Gastrocnemius medialis (tissue), 4 donors: ENCODE results near the gene PPP3CA. TPM values are rescaled to one million over a fixed set of nuclear protein-coding genes. Genes with fewer than 3 reads are reported as not detected.

ENCODE experiments used
- ATAC-seq, 2 donors: fragments of 150-250 bp; one replicate each; pipeline ENCODE4 v1.9.1; 2016
- DNase-seq, 2 donors: peaks; one replicate each; pipeline ENCODE4 v3.0.0-alpha.2; 2019
- H3K27ac ChIP-seq, 4 donors: fragments of 200-600 bp; sonication (generic); 1 replicate in 1 of 4; 2 replicates in 3 of 4; pipeline ENCODE4 v1.5.1; 2016 to 2018; ENCODE audit warnings: mild to moderate bottlenecking in 2 of 4, moderate library complexity in 1 of 4
- H3K27me3 ChIP-seq, 3 donors: fragments of 200-600 bp; sonication (generic) in 2 of 3; 1 replicate in 1 of 3; 2 replicates in 2 of 3; pipeline versions ENCODE4 v1.5.1 to v1.6.0; 2016 to 2019; ENCODE audit warnings: mild to moderate bottlenecking in 1 of 3, moderate library complexity in 1 of 3
- H3K36me3 ChIP-seq, 2 donors: fragments of 200-600 bp; sonication (generic) in 1 of 2; one replicate each; pipeline ENCODE4 v1.5.1; 2017 to 2018
- H3K4me1 ChIP-seq, 2 donors: fragments of 200-600 bp; sonication (generic) in 1 of 2; one replicate each; pipeline ENCODE4 v1.5.1; 2016 to 2017; ENCODE audit warnings: mild to moderate bottlenecking in 2 of 2
- H3K4me3 ChIP-seq, 4 donors: fragments of 200-600 bp; sonication (generic) in 3 of 4; 1 replicate in 1 of 4; 2 replicates in 3 of 4; pipeline ENCODE4 v1.5.1; 2016 to 2019; ENCODE audit warnings: mild to moderate bottlenecking in 2 of 4
- H3K9me3 ChIP-seq, 3 donors: fragments of 200-600 bp; sonication (generic) in 2 of 3; 1 replicate in 1 of 3; 2 replicates in 2 of 3; pipeline ENCODE4 v1.5.1; 2016 to 2019
- CTCF ChIP-seq, 5 experiments: fragments of 450-650 bp in 3 of 5; fragments of 200-600 bp in 2 of 5; sonication (generic) in 2 of 5; IDR thresholded peaks in 4 of 5; conservative IDR thresholded peaks in 1 of 5; 1 replicate in 4 of 5; 2 replicates in 1 of 5; pipeline ENCODE4 v1.5.1; 2016 to 2019; ENCODE audit warnings: antibody characterized with exemption in 5 of 5, mild to moderate bottlenecking in 3 of 5, moderate library complexity in 3 of 5
- POLR2A ChIP-seq, 2 donors: fragments of 450-650 bp; IDR thresholded peaks; one replicate each; pipeline ENCODE4 v1.6.1; 2017; ENCODE audit warnings: antibody characterized with exemption in 2 of 2, mild to moderate bottlenecking in 2 of 2, moderate library complexity in 2 of 2
- in situ Hi-C, 4 donors: fragments of 200-750 bp; cut with MboI; loops; one replicate each; pipeline versions ENCODE4 v1.15.0 to v1.8.0; 2017; ENCODE audit warnings: low sequenced_read_pairs in 4 of 4
- intact Hi-C: fragments of 100-400 bp; cut with DNase I; formaldehyde crosslinking; loops from one replicate; pipeline ENCODE4 v1.15.1; 2023; ENCODE audit warnings: low total_unique reads
- total RNA-seq, 4 donors: library from RNA; depleted of rRNA; stranded (reverse); fragments of >200 nt; gene quantifications; one replicate each; pipeline versions ENCODE4 v1.1.0 to v1.2.3, GENCODE V29; 2016

The PPP3CA gene
- total RNA-seq, 4 donors from 2014 or later = 25.1 to 30.3 (median 26.7) TPM

GRCh38 chr4:101306764-101307615 is 40.3 kb downstream of the PPP3CA start:
- Histone ChIP-seq H3K27ac (no peak overlapping the region), H3K4me3 (no peak overlapping the region), H3K36me3 (no peaks in the 10 kb centered on the region), H3K4me1 (peaks cover 14 to 49% of the 10 kb centered on the region in 2 donors), H3K27me3 (no peaks in the 10 kb centered on the region), H3K9me3 (no peaks in the 10 kb centered on the region)
- intact Hi-C loops (no loop called here), in situ Hi-C loops (no loop called here)
- ATAC-seq (no peak), DNase-seq (no peak)
- no peak for TF ChIP-seq POLR2A (IDR thresholded peaks at IDR 0.05)
- no peak for TF ChIP-seq CTCF (IDR thresholded peaks at IDR 0.05 in 4 of 5, conservative IDR thresholded peaks at IDR 0.05 in 1 of 5)

GRCh38 chr4:101306225-101306624 is 41.1 kb downstream of the PPP3CA start:
- no peaks in the 10 kb centered on the region for H3K9me3 ChIP-seq
- H3K4me1 ChIP-seq = peaks cover 14 to 49% of the 10 kb centered on the region in 2 donors
- no peak overlapping the region for H3K4me3 ChIP-seq
- ATAC-seq = no peak
- DNase-seq = no peak
- no peaks in the 10 kb centered on the region for H3K27me3 ChIP-seq
- no peak overlapping the region for H3K27ac ChIP-seq
- in situ Hi-C loops = no loop called here
- no peaks in the 10 kb centered on the region for H3K36me3 ChIP-seq
- intact Hi-C loops = no loop called here
- no peak for TF ChIP-seq POLR2A (IDR thresholded peaks at IDR 0.05)
- no peak for TF ChIP-seq CTCF (IDR thresholded peaks at IDR 0.05 in 4 of 5, conservative IDR thresholded peaks at IDR 0.05 in 1 of 5)

GRCh38 chr4:101304916-101305315 is 42.4 kb downstream of the PPP3CA start:
- intact Hi-C loops = loop anchor here (1.0 kb wide), 1 partner anchor 45 kb away; no protein-coding TSS in a partner anchor
- in situ Hi-C loops = no loop called here
- H3K9me3 ChIP-seq = no peaks in the 10 kb centered on the region

GRCh38 chr4:101299899-101300540 is 47.3 kb downstream of the PPP3CA start:
- no peak for TF ChIP-seq POLR2A (IDR thresholded peaks at IDR 0.05)
- no peak for TF ChIP-seq CTCF (IDR thresholded peaks at IDR 0.05 in 4 of 5, conservative IDR thresholded peaks at IDR 0.05 in 1 of 5)
- no peaks in the 10 kb centered on the region for H3K36me3 ChIP-seq
- no peak for ATAC-seq
- intact Hi-C loops = no loop called here
- H3K27me3 ChIP-seq = no peaks in the 10 kb centered on the region
- no peaks in the 10 kb centered on the region for H3K9me3 ChIP-seq
- no peak overlapping the region for H3K4me3 ChIP-seq
- in situ Hi-C loops = no loop called here
- H3K4me1 ChIP-seq = peaks cover 0 to 13% of the 10 kb centered on the region in 2 donors
- H3K27ac ChIP-seq = no peak overlapping the region
- DNase-seq = no peak

More at GRCh38 chr4:101304916-101305315, 42.4 kb downstream of the PPP3CA start:
- no peak for DNase-seq
- TF ChIP-seq CTCF (IDR thresholded peaks at IDR 0.05 in 4 of 5, conservative IDR thresholded peaks at IDR 0.05 in 1 of 5) (no peak), POLR2A (IDR thresholded peaks at IDR 0.05) (no peak)
- Histone ChIP-seq H3K4me1 (peaks cover 14 to 47% of the 10 kb centered on the region in 2 donors), H3K27ac (no peak overlapping the region), H3K36me3 (no peaks in the 10 kb centered on the region), H3K27me3 (no peaks in the 10 kb centered on the region), H3K4me3 (no peak overlapping the region)
- no peak for ATAC-seq
